Measurements from ENCODE around the gene ICOS. TPM values are rescaled to one million over a fixed set of nuclear protein-coding genes. Genes with fewer than 3 reads are reported as not detected.

ICOS gene
- total and polyA plus RNA-seq, 4 donors: 0.02 to 0.17 (median 0.09) TPM; not detected in 1

GRCh38 chr2:204005940-204006721 lies 69.6 kb downstream of the ICOS start:
- Histone ChIP-seq H3K27ac (ENCODE audit: low read depth in 1 of 2, low read length in 2 of 2) (no peak overlapping the region), H3K9ac (ENCODE audit: low read depth in 1 of 2, low read length in 2 of 2) (no peak overlapping the region), H3K27me3 (ENCODE audit: control insufficient read depth in 4 of 4, insufficient read depth in 4 of 4, low read length in 3 of 4) (peaks cover 0 to 2% (median 0%) of the 10 kb centered on the region in 4 donors), H3K4me1 (ENCODE audit: control insufficient read depth in 4 of 4, insufficient read depth in 4 of 4, low read length in 3 of 4) (no peaks in the 10 kb centered on the region), H3K36me3 (ENCODE audit: control insufficient read depth in 4 of 4, insufficient read depth in 3 of 4, low read depth in 1 of 4, low read length in 3 of 4) (no peaks in the 10 kb centered on the region), H3K9me3 (ENCODE audit: control insufficient read depth in 4 of 4, low read length in 3 of 4) (peaks cover 0 to 2% (median 0%) of the 10 kb centered on the region in 4 donors), H3K4me3 (ENCODE audit: low read depth in 1 of 3, low read length in 3 of 3) (no peak overlapping the region)
- WGBS: 83% methylated on average over 3 of the region's 3 CpGs
- DNase-seq (ENCODE audit: low spot score): no peak
- TF ChIP-seq YY1 (IDR thresholded peaks at IDR 0.05) (no peak), CTCF (IDR thresholded peaks at IDR 0.05; ENCODE audit: low read depth, low read length, missing input control) (no peak), FOXA1 (IDR thresholded peaks at IDR 0.05) (no peak), HNF4A (conservative IDR thresholded peaks at IDR 0.05) (no peak), TAF1 (conservative IDR thresholded peaks at IDR 0.05) (no peak), FOXA2 (IDR thresholded peaks at IDR 0.05) (no peak), SP1 (IDR thresholded peaks at IDR 0.05) (no peak), RAD21 (IDR thresholded peaks at IDR 0.05) (no peak), HNF4G (IDR thresholded peaks at IDR 0.05) (no peak), MAX (IDR thresholded peaks at IDR 0.05) (no peak), JUND (IDR thresholded peaks at IDR 0.05) (no peak), NR2F2 (IDR thresholded peaks at IDR 0.05) (no peak)
- TF ChIP-seq, protein P1, sequence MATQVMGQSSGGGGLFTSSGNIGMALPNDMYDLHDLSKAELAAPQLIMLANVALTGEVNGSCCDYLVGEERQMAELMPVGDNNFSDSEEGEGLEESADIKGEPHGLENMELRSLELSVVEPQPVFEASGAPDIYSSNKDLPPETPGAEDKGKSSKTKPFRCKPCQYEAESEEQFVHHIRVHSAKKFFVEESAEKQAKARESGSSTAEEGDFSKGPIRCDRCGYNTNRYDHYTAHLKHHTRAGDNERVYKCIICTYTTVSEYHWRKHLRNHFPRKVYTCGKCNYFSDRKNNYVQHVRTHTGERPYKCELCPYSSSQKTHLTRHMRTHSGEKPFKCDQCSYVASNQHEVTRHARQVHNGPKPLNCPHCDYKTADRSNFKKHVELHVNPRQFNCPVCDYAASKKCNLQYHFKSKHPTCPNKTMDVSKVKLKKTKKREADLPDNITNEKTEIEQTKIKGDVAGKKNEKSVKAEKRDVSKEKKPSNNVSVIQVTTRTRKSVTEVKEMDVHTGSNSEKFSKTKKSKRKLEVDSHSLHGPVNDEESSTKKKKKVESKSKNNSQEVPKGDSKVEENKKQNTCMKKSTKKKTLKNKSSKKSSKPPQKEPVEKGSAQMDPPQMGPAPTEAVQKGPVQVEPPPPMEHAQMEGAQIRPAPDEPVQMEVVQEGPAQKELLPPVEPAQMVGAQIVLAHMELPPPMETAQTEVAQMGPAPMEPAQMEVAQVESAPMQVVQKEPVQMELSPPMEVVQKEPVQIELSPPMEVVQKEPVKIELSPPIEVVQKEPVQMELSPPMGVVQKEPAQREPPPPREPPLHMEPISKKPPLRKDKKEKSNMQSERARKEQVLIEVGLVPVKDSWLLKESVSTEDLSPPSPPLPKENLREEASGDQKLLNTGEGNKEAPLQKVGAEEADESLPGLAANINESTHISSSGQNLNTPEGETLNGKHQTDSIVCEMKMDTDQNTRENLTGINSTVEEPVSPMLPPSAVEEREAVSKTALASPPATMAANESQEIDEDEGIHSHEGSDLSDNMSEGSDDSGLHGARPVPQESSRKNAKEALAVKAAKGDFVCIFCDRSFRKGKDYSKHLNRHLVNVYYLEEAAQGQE (IDR thresholded peaks at IDR 0.05): no peak
- TF ChIP-seq, protein P2, sequence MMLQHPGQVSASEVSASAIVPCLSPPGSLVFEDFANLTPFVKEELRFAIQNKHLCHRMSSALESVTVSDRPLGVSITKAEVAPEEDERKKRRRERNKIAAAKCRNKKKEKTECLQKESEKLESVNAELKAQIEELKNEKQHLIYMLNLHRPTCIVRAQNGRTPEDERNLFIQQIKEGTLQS (IDR thresholded peaks at IDR 0.05): no peak

DNA sequence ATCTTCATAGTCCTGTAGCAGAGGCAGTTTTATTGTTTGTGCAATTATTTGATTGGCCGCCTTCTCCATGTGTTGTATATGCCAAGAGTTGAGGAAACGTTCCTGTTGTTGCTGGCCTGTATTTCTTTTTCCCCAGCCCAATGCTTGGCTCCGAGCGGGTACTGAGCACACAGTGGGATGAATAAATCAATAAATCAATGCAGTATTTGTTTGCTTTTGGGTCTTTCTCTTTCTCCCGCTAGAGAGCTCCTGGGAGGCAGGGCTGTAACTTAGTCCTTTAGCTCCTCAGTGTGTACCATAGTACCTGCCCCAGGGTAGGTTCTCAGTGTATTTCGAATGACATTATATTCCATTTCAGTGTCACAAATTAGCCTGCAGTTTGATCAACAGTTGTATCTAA lies 71.8 kb downstream of the ICOS start:
- Histone ChIP-seq H3K9ac (ENCODE audit: low read depth in 1 of 2, low read length in 2 of 2) (no peak overlapping the region), H3K36me3 (ENCODE audit: control insufficient read depth in 4 of 4, insufficient read depth in 3 of 4, low read depth in 1 of 4, low read length in 3 of 4) (no peaks in the 10 kb centered on the region), H3K9me3 (ENCODE audit: control insufficient read depth in 4 of 4, low read length in 3 of 4) (no peaks in the 10 kb centered on the region), H3K27ac (ENCODE audit: low read depth in 1 of 2, low read length in 2 of 2) (no peak overlapping the region), H3K4me3 (ENCODE audit: low read depth in 1 of 3, low read length in 3 of 3) (no peak overlapping the region), H3K27me3 (ENCODE audit: control insufficient read depth in 4 of 4, insufficient read depth in 4 of 4, low read length in 3 of 4) (no peaks in the 10 kb centered on the region), H3K4me1 (ENCODE audit: control insufficient read depth in 4 of 4, insufficient read depth in 4 of 4, low read length in 3 of 4) (no peaks in the 10 kb centered on the region)
- DNase-seq (ENCODE audit: low spot score): no peak
- TF ChIP-seq EGR1 (IDR thresholded peaks at IDR 0.05; ENCODE audit: low read depth in 2 of 2) (no peak), HNF4A (conservative IDR thresholded peaks at IDR 0.05) (no peak), FOXA1 (IDR thresholded peaks at IDR 0.05) (no peak), MAX (IDR thresholded peaks at IDR 0.05) (no peak), GABPA (IDR thresholded peaks at IDR 0.05 in 1 of 2, conservative IDR thresholded peaks at IDR 0.05 in 1 of 2) (no peak), TAF1 (conservative IDR thresholded peaks at IDR 0.05) (no peak), RAD21 (IDR thresholded peaks at IDR 0.05) (no peak)
- TF ChIP-seq, protein P3, sequence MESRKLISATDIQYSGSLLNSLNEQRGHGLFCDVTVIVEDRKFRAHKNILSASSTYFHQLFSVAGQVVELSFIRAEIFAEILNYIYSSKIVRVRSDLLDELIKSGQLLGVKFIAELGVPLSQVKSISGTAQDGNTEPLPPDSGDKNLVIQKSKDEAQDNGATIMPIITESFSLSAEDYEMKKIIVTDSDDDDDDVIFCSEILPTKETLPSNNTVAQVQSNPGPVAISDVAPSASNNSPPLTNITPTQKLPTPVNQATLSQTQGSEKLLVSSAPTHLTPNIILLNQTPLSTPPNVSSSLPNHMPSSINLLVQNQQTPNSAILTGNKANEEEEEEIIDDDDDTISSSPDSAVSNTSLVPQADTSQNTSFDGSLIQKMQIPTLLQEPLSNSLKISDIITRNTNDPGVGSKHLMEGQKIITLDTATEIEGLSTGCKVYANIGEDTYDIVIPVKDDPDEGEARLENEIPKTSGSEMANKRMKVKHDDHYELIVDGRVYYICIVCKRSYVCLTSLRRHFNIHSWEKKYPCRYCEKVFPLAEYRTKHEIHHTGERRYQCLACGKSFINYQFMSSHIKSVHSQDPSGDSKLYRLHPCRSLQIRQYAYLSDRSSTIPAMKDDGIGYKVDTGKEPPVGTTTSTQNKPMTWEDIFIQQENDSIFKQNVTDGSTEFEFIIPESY (IDR thresholded peaks at IDR 0.05): no peak
- TF ChIP-seq, protein P2 (IDR thresholded peaks at IDR 0.05): no peak
- 42% methylated on average over 6 of the region's 6 CpGs for WGBS

All from liver (tissue), 9 donors.